ENCODE results near the gene SMARCC1.

The SMARCC1 gene

GRCh38 chr3:47629770-47630169 is 151.9 kb downstream of the SMARCC1 start:
- DNase-seq = no peak

DNA sequence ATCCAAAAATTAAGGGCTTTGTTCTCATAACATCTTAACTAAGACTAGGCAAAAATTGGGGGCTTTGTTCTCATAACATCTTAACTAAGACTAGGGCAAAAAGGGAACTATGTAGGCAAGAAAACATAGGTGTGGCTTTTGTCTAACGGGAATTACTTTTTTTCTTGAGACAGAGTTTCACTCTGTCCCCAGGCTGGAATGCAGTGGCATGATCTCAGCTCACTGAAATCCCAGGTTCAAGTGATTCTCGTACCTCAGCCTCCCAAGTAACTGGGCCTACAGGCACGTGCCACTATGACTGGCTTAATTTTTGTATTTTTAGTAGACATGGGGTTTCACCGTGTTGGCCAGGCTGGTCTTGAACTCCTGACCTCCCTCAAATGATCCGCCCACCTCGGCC is 153.3 kb downstream of the SMARCC1 start:
- no peak for DNase-seq

DNA sequence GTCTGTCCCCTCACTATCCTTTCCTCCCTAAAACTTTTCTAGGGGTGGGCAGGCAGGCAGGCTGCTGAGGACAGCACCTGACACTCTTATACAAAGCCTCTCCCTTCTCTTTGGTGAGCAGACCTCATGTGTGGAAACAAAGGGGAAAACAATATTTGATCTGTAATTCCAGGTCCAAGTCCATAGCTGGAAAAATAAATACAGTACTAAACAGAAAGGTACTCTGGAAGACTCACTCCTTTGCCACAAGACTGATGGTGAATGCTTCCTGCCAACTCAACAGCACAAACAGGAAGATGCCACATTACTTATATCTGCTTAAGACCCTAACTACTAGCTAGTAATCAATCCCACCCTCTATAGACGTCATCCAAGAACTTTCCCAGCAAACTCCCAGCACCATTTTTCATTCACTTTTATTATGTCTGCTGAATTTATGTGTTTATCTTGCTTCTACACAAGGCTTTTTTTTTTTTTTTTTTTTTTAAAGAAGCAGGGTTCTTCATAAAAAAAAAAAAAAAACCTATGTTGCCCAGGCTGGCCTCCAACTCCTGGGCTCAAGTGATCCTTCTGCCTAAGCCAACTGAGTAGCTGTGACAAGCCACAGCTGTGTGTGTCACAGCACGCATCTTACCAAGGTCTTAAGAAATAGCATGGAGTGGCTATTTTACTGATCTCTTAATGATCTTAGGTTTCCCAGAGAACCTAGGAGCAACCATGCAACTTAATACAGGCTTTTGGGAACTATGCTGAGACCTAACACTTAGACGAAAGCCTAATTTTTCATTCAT is 158.8 kb downstream of the SMARCC1 start:
- DNase-seq = no peak

DNA sequence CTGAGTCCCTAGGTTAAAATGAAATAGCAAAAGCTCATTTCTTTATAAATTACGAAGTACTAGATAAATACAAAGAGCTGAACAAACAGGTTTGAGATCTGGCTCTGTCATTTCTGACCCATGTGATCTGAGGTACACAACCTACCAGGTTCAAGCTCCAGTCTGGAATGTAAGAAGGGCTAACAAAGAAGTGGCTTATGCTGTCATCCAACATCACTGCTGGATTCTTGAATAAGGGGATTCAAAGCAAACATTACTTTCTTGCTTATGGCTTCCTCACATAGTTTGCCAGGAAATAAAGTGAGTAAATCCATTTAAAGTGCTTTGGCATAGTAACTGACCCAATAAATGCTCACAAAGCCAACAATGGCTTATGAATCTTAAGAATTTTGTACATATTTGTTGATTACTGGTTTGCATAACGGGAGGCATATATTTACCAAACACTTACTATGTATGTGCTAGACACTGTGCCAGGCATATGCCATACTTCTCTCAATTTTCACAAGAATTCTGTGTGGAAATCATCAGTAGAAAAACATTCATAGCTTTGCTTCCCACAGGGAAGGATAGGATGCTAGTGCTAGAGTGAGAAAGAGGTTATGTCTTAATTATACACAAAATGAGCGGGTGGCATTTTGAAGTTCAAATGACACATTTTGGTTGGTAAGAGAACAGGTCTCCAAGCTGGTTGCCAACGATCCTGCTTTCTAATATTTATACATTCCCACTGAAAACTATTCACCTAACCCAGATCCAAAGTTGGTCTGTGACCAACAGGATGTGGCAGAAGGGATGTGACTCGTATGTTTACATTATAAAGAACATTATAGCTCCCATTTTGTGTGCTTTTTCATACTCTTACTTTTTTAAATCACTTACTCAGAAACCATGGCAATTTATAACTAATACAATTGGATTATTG is 164.3 kb downstream of the SMARCC1 start:
- no peak for DNase-seq

DNA sequence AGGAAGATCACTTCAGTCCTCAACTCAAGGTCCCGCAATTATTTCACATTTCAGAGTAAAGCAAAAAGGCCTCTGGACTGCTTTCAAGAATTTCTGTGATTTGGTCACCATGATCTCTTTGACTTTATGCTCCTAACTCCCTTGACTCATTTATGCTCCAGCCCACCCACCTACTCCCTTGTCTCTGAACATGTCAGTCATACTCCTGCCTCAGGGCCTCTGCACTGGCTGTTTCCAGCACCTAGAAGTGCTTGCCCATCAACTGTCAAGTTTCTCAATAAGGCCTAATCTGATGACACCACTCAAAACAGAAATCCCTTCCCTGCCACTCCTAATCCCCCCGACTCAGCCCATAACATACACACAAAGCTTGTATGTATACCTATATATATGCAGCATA is 166.9 kb downstream of the SMARCC1 start:
- DNase-seq = no peak

GRCh38 chr3:47613722-47614121 is 168.0 kb downstream of the SMARCC1 start:
- no peak for DNase-seq

DNA sequence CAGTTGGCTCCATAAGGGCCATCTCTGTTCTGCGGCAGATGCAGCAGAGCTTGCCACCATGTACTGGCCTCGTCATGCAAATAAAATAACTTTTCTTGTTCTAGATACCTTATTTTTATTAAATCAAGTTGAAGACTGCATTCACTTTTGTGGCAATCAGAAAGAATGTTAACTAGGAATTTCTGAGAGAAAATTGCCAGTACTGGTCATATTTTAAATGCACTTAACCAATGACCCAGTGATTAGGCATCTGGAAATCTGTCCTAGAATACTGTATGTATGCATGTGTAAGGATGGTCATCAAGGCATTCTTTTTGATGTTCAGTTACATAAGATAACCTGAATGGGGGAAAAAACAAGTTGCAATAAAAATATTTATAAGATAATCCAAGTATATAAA is 168.8 kb downstream of the SMARCC1 start:
- no peak for DNase-seq

DNA sequence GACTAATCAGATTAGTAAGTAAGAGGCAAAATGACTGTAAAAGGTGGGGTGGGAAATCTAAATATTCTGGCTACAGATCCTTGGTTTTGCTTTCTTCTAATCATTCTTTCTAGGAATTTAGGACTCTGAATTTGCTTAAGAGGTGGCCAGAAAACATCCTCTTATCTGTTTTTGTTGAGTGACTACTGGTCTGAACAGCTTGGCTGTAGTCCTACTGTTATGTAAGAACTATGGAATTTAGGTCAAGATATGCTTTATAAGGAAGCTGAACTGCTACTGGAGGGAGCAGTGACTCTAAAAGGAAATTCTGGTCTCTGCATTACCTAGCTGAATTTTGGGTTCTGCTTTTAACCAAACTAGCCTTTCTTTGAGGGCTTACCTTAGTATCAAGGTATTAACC is 169.5 kb downstream of the SMARCC1 start:
- DNase-seq = no peak

GRCh38 chr3:47611576-47611975 is 170.1 kb downstream of the SMARCC1 start:
- DNase-seq = no peak

GRCh38 chr3:47610583-47610982 is 171.1 kb downstream of the SMARCC1 start:
- no peak for DNase-seq

- DNase-seq = no peak
Measured at GRCh38 chr3:47607335-47607734, 174.4 kb downstream of the SMARCC1 start.

GRCh38 chr3:47606165-47606564 is 175.5 kb downstream of the SMARCC1 start:
- DNase-seq = no peak

GRCh38 chr3:47605652-47606051 is 176.0 kb downstream of the SMARCC1 start:
- no peak for DNase-seq

GRCh38 chr3:47604145-47604544 is 177.5 kb downstream of the SMARCC1 start:
- DNase-seq = no peak

GRCh38 chr3:47603332-47603731 is 178.4 kb downstream of the SMARCC1 start:
- DNase-seq = no peak

DNA sequence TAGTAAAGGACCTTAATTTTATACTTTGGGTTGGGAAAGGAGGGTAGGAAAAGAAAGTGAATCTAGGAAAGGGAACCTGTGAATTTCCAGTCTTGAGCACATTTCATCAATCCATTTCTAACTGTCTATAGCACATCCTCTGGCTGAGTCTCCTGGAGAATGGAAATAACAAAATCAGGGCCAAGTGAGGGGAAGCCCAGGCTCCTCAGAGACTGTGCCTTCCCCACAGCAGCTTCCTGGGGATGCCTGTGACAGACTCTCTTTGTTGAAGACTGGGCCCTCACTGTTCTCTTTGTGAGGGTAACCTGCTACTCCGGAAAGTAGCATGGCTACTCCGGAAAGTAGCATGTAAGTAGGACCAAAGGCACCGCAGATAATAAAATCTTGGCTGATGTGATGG is 180.4 kb downstream of the SMARCC1 start:
- no peak for DNase-seq

DNA sequence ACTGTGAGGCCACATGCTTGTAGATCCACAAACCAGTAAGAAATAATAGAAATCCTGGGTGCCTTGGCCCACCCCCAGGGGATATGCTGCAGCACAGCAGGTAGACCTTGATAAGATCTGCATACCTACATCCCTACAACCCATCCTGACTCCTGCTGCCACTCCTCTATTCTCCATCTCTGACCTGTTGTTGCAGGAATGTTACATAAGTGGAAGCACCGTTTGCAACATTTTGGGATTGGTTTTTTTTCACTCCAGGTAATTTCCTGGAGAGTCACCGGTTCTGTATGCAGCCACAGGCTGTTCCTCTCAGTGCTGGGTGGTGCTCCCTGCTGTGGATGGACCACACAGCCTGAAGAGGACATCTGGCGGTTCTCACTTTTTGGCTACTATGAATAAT is 186.9 kb downstream of the SMARCC1 start:
- DNase-seq = no peak

DNA sequence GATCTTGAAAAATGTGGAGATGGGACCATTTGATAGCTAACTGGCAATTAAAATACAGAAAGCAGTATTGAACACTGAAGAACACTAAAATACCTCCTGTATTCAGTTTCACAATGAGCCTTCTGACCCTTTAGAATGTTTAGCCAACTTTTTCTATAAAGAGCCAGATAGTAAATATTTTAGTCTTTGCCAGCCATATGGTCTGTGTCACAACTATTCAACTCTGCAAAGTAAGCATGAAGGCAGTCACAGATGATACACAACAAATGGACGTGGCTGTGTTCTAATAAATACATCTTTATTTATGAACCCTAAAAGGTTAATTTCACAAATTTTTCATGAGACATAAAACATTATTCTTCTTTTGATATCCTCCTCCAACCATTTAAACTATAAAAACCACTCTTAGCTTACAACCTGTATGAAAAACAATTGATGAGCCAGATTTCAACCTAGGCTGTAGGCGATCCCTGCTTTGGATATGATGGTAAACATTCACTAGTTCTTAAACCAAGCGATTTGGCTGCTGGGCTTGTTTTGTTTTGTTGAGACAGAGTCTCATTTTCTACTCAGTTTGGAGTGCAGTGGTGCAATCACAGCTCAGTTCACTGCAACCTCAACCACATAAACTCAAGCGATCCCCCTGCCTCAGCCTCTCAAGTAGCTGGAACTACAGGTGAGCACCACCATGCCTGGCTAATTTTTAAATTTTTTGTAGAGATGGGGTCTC is 189.5 kb downstream of the SMARCC1 start:
- DNase-seq = no peak

DNA sequence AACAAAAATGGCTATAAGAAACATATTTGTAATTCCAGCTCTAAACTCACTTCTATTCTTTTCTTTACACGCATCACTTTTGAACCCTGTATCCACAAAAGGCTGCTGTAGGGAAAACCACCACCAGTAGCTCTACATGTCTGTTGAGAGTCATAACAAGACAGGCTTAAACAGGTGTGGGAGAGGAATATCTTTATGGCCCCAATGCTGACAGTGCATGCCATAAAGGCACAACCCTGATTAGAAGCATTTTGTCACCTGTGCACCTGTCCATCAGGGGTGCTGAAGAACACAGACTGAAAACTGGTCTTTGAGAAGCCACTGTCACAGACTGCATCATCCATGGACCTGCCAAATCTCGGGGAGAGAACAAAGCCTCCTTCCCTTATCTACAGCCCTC is 191.5 kb downstream of the SMARCC1 start:
- DNase-seq = no peak

DNA sequence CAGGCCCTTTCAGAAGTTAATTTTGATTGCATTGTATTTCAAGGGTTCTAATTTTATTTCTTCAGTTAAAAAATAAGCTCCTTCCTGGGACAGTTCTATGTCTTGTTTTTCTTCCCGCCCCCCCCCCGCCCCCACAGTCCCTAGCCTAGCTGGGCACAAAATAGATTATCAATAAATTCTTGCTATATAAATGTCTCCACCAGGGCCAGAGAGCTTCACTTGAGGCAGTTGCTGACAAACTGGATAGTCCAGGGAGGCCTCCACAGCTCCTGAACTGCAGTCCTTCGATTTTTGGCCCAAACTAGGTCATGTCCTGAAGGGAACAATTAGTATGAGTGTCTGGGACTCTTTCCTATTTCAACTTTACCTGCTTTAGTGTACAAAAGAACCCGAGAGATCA is 193.1 kb downstream of the SMARCC1 start:
- DNase-seq = no peak

- DNase-seq = no peak
Measured at GRCh38 chr3:47588053-47588452, 193.6 kb downstream of the SMARCC1 start.

DNA sequence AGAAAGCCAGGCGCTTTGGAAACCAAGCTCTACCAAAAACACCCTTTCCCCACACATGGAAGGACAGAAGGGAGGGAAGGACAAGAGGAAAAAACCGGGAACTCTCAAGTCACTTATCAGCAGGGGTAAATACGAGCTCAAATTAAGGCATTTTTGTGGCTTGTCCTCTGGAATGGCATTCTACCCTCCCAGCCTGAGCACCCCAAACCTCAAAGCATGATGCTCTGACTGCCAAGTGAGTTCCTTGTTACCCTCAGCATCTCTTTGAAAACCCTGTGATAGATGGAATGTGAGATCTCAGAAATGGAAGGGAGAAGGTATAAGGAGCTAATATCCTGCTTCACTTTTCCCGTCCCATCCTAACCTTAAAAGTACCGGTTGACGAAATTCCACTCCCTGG is 194.9 kb downstream of the SMARCC1 start:
- no peak for DNase-seq

DNA sequence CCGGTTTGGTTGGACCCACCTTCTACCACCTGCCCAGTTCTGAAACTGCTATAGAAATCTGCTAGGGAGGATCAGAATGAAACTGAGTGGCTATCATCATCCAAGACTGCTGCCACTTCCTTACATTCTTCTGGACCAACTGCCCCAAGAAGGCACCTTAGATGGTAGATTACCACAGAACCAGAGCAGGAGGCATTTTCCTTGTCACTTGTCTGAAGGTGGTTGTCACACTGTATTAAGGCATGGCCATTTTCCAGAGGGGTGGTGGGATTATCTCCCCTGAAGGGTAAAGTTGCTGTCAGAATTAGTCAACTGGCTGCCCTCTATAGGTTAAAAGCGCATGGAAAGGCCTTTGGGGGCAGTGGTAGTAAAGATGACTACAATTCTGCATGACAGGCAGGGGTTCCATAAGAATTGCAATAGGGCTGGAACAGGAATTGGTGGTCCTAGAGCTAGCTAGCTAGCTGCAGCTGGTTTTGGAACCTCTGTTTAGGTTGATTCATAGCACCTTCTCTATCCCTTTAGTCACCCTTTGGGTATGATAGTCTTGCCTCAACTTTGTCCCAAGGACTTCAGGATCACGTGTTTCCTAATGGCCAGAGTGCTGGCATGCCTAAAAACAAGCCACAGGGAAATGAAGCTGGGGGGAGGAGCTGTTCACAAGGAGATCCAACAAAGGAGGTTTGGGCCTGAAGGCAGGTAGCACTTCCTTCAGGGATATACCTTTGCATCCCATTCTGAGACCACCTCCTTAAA is 198.2 kb downstream of the SMARCC1 start:
- DNase-seq = no peak

All from GOT3 (cell line).